ENCODE measurements around the gene CLNK. TPM values are rescaled to one million over a fixed set of nuclear protein-coding genes. Genes with fewer than 3 reads are reported as not detected.

CLNK gene
- total RNA-seq, 2 experiments from 2014 or later = 0.05 to 0.17 TPM

- Histone ChIP-seq H3K27me3 (ENCODE audit: control insufficient read depth in 1 of 2, insufficient read depth in 2 of 2, low read length in 2 of 2) (no peaks in the 10 kb centered on the region), H3K27ac (ENCODE audit: low read depth in 1 of 2, low read length in 2 of 2) (no peak overlapping the region), H3K4me1 (ENCODE audit: insufficient read depth, low read length) (peaks cover 30% of the 10 kb centered on the region), H3K36me3 (ENCODE audit: insufficient read depth, low read length) (no peaks in the 10 kb centered on the region), H3K9me3 (ENCODE audit: control insufficient read depth in 1 of 2, insufficient read depth in 1 of 2, low read length in 2 of 2) (no peaks in the 10 kb centered on the region), H3K4me3 (ENCODE audit: low read length) (no peak overlapping the region)
- Mint-ChIP-seq H3K4me1 (ENCODE audit: low read depth) (peaks cover 38% of the 10 kb centered on the region), H3K9me3 (no peaks in the 10 kb centered on the region), H3K36me3 (ENCODE audit: low read depth) (no peaks in the 10 kb centered on the region), H3K4me3 (no peak overlapping the region), H3K27me3 (no peaks in the 10 kb centered on the region), H3K27ac (no peak overlapping the region)
- CTCF ChIA-PET = no interaction called here
- POLR2A ChIA-PET = interaction anchor here (1.0 to 1.4 kb wide), 2 partner anchors 12 to 82 kb away, joined by 4 to 5 read pairs; no protein-coding TSS in a partner anchor
- intact Hi-C loops (cut with DNase I, micrococcal nuclease) = loop anchor here in 1 of 2 experiments (10.0 kb wide), 1 partner anchor 1135 kb away; no protein-coding TSS in a partner anchor
- ATAC-seq (ENCODE audit: poor library complexity) (no peak), DNase-seq (no peak)
- TF ChIP-seq, protein P1, sequence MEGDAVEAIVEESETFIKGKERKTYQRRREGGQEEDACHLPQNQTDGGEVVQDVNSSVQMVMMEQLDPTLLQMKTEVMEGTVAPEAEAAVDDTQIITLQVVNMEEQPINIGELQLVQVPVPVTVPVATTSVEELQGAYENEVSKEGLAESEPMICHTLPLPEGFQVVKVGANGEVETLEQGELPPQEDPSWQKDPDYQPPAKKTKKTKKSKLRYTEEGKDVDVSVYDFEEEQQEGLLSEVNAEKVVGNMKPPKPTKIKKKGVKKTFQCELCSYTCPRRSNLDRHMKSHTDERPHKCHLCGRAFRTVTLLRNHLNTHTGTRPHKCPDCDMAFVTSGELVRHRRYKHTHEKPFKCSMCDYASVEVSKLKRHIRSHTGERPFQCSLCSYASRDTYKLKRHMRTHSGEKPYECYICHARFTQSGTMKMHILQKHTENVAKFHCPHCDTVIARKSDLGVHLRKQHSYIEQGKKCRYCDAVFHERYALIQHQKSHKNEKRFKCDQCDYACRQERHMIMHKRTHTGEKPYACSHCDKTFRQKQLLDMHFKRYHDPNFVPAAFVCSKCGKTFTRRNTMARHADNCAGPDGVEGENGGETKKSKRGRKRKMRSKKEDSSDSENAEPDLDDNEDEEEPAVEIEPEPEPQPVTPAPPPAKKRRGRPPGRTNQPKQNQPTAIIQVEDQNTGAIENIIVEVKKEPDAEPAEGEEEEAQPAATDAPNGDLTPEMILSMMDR (IDR thresholded peaks at IDR 0.05) = no peak
Observed at GRCh38 chr4:10589321-10589720, 95.2 kb downstream of the CLNK start.

- Mint-ChIP-seq H3K9me3 (no peaks in the 10 kb centered on the region), H3K27me3 (no peaks in the 10 kb centered on the region), H3K4me3 (peak overlapping the region; percentile 17), H3K36me3 (ENCODE audit: low read depth) (no peaks in the 10 kb centered on the region), H3K4me1 (ENCODE audit: low read depth) (peaks cover 47% of the 10 kb centered on the region), H3K27ac (peak overlapping the region; percentile 18)
- peak in 8 of 14 experiments; percentile 1 to 56 (median 24) for DNase-seq
- Histone ChIP-seq H3K36me3 (ENCODE audit: insufficient read depth, low read length) (no peaks in the 10 kb centered on the region), H3K4me3 (ENCODE audit: low read length) (no peak overlapping the region), H3K27ac (ENCODE audit: low read depth in 1 of 2, low read length in 2 of 2) (no peak overlapping the region), H3K27me3 (ENCODE audit: control insufficient read depth in 1 of 2, insufficient read depth in 2 of 2, low read length in 2 of 2) (no peaks in the 10 kb centered on the region), H3K9me3 (ENCODE audit: control insufficient read depth in 1 of 2, insufficient read depth in 1 of 2, low read length in 2 of 2) (no peaks in the 10 kb centered on the region), H3K4me1 (ENCODE audit: insufficient read depth, low read length) (peaks cover 35% of the 10 kb centered on the region)
- POLR2A ChIA-PET = interaction anchor here (0.6 kb wide), 1 partner anchor 10 kb away, joined by 4 read pairs; no protein-coding TSS in a partner anchor
- CTCF ChIA-PET = no interaction called here
- ATAC-seq (ENCODE audit: poor library complexity) = peak; percentile 52
- intact Hi-C loops (cut with DNase I, micrococcal nuclease) = loop anchor here in 1 of 2 experiments (10.0 kb wide), 1 partner anchor 1137 kb away; no protein-coding TSS in a partner anchor
- TF ChIP-seq, protein P1 (IDR thresholded peaks at IDR 0.05) = no peak
Observed at GRCh38 chr4:10587697-10588096, 96.9 kb downstream of the CLNK start.

DNA sequence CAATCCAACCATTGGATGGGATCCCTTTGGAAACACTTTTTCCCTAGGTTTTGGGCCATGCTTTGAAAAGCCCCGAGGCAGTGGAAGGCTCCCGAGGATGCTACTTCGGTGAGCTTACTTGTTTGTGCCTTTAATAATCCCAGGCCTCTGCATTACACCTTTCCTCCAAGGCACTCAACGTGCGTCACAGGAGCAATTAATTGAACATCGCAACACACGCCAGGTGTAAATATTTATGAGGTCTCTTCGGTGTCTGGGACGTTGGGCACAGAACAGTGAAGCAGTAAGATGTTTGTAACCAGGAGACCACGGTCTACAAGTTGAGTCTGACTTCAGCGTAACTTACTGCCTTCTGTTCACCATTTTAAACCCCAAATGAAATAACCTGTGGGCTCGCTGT is 97.3 kb downstream of the CLNK start:
- no peak overlapping the region for H3K27ac Mint-ChIP-seq
- H3K36me3 ChIP-seq (ENCODE audit: insufficient read depth, low read length) = no peaks in the 10 kb centered on the region
- H3K9me3 ChIP-seq (ENCODE audit: control insufficient read depth in 1 of 2, insufficient read depth in 1 of 2, low read length in 2 of 2) = no peaks in the 10 kb centered on the region
- DNase-seq (no peak), ATAC-seq (ENCODE audit: poor library complexity) (no peak)
- TF ChIP-seq, protein P1 (IDR thresholded peaks at IDR 0.05) = no peak
- intact Hi-C loops (cut with DNase I, micrococcal nuclease) = loop anchor here in 1 of 2 experiments (10.0 kb wide), 1 partner anchor 1138 kb away; no protein-coding TSS in a partner anchor
- no peaks in the 10 kb centered on the region for H3K27me3 ChIP-seq (ENCODE audit: control insufficient read depth in 1 of 2, insufficient read depth in 2 of 2, low read length in 2 of 2)
- H3K9me3 Mint-ChIP-seq = no peaks in the 10 kb centered on the region
- no peaks in the 10 kb centered on the region for H3K36me3 Mint-ChIP-seq (ENCODE audit: low read depth)
- H3K4me3 ChIP-seq (ENCODE audit: low read length) = no peak overlapping the region
- no peaks in the 10 kb centered on the region for H3K27me3 Mint-ChIP-seq
- H3K4me1 ChIP-seq (ENCODE audit: insufficient read depth, low read length) = peaks cover 35% of the 10 kb centered on the region
- no peak overlapping the region for H3K27ac ChIP-seq (ENCODE audit: low read depth in 1 of 2, low read length in 2 of 2)
- H3K4me1 Mint-ChIP-seq (ENCODE audit: low read depth) = peaks cover 47% of the 10 kb centered on the region
- CTCF ChIA-PET = no interaction called here
- POLR2A ChIA-PET = interaction anchor here (0.6 kb wide), 1 partner anchor 9 kb away, joined by 4 read pairs; no protein-coding TSS in a partner anchor
- no peak overlapping the region for H3K4me3 Mint-ChIP-seq

All from CD4-positive, alpha-beta T cell (primary cell).